ENCODE results near the gene WDR64.
"Not testable (repeated sequence)": the region's sequence is repeated elsewhere in the genome, so short reads cannot be mapped to it uniquely, and the experiment has no call there.

The WDR64 gene

GRCh38 chr1:241696815-241697639 lies 44.9 kb downstream of the WDR64 start:
- TF ChIP-seq CTCF (IDR thresholded peaks at IDR 0.05; ENCODE audit: low read depth, low read length, missing control alignments) = no peak
- no peak for DNase-seq (ENCODE audit: low read depth)
- H3K4me3 ChIP-seq (ENCODE audit: low read depth, low read length) = no peak overlapping the region

GRCh38 chr1:241697640-241698018 lies 45.5 kb downstream of the WDR64 start:
- H3K4me3 ChIP-seq (ENCODE audit: low read depth, low read length) = no peak overlapping the region
- no peak for TF ChIP-seq CTCF (IDR thresholded peaks at IDR 0.05; ENCODE audit: low read depth, low read length, missing control alignments)
- DNase-seq (ENCODE audit: low read depth) = no peak

- TF ChIP-seq CTCF (IDR thresholded peaks at IDR 0.05; ENCODE audit: low read depth, low read length, missing control alignments) = no peak
- no peak overlapping the region for H3K4me3 ChIP-seq (ENCODE audit: low read depth, low read length)
- no peak for DNase-seq (ENCODE audit: low read depth)
Measured at GRCh38 chr1:241698177-241698576, 46.1 kb downstream of the WDR64 start.

GRCh38 chr1:241701483-241702295 lies 49.6 kb downstream of the WDR64 start:
- no peak overlapping the region for H3K4me3 ChIP-seq (ENCODE audit: low read depth, low read length)
- no peak for DNase-seq (ENCODE audit: low read depth)
- TF ChIP-seq CTCF (IDR thresholded peaks at IDR 0.05; ENCODE audit: low read depth, low read length, missing control alignments) = no peak

GRCh38 chr1:241702442-241703373 lies 50.6 kb downstream of the WDR64 start:
- no peak for DNase-seq (ENCODE audit: low read depth)
- no peak overlapping the region for H3K4me3 ChIP-seq (ENCODE audit: low read depth, low read length)
- TF ChIP-seq CTCF (IDR thresholded peaks at IDR 0.05; ENCODE audit: low read depth, low read length, missing control alignments) = no peak

- not testable (repeated sequence) for H3K4me3 ChIP-seq (ENCODE audit: low read depth, low read length); DNase-seq (ENCODE audit: low read depth)
Measured at GRCh38 chr1:241703739-241704138, 51.7 kb downstream of the WDR64 start.

GRCh38 chr1:241706257-241706656 lies 54.2 kb downstream of the WDR64 start:
- H3K4me3 ChIP-seq (ENCODE audit: low read depth, low read length) = no peak overlapping the region
- no peak for TF ChIP-seq CTCF (IDR thresholded peaks at IDR 0.05; ENCODE audit: low read depth, low read length, missing control alignments)
- no peak for DNase-seq (ENCODE audit: low read depth)
